Esophagus (tissue), 2 donors: ENCODE data around the gene UTP14C. TPM values are rescaled to one million over a fixed set of nuclear protein-coding genes. Genes with fewer than 3 reads are reported as not detected.
"Not testable (repeated sequence)": the region's sequence is repeated elsewhere in the genome, so short reads cannot be mapped to it uniquely, and the experiment has no call there.

Source experiments
- H3K27ac ChIP-seq, 2 donors: one replicate each; pipeline ENCODE4 v1.5.1; 2013; ENCODE audit warnings: low read depth in 2 of 2, mild to moderate bottlenecking in 2 of 2, inconsistent platforms in 1 of 2, low read length in 1 of 2, moderate library complexity in 1 of 2
- H3K27me3 ChIP-seq, 2 donors: one replicate each; pipeline ENCODE4 v1.6.1; 2013; ENCODE audit warnings: low read length in 2 of 2, control low read depth in 1 of 2, mild to moderate bottlenecking in 1 of 2; ENCODE audit not compliant: insufficient read depth in 2 of 2, control insufficient read depth in 1 of 2
- H3K36me3 ChIP-seq, 2 donors: one replicate each; pipeline ENCODE4 v1.6.1; 2013; ENCODE audit warnings: low read length in 1 of 2; ENCODE audit not compliant: control insufficient read depth in 2 of 2, insufficient read depth in 2 of 2
- H3K4me1 ChIP-seq, 2 donors: one replicate each; pipeline ENCODE4 v1.6.1; 2013; ENCODE audit warnings: low read length in 1 of 2; ENCODE audit not compliant: control insufficient read depth in 2 of 2, insufficient read depth in 2 of 2
- H3K4me3 ChIP-seq, 2 donors: one replicate each; pipeline ENCODE4 v1.5.1; 2013; ENCODE audit warnings: low read length in 2 of 2, mild to moderate bottlenecking in 2 of 2, low read depth in 1 of 2, moderate library complexity in 1 of 2
- H3K9me3 ChIP-seq, 2 donors: one replicate each; pipeline ENCODE4 v1.6.1; 2013; ENCODE audit warnings: mild to moderate bottlenecking in 2 of 2, low read depth in 1 of 2, low read length in 1 of 2, moderate library complexity in 1 of 2; ENCODE audit not compliant: control insufficient read depth in 2 of 2, insufficient read depth in 1 of 2
- WGBS, 2 donors: extraction: QIAGEN DNeasy Blood & Tissue Kit; methylation state at CpG; one replicate each; pipeline ENCODE4 v1.1.7; 2013; 5-methylcytosine and 5-hydroxymethylcytosine counted together
- polyA plus RNA-seq, 2 donors: library from polyadenylated mRNA; stranded (reverse); fragments of 200-250 nt; gene quantifications; one replicate each; pipeline ENCODE4 v1.2.3, GENCODE V29; 2013
- donor health status: healthy with polysubstance abuse.
- donor health status: Bipolar disorder and iron deficiency.

Gene UTP14C
- polyA plus RNA-seq, 2 donors = 1.7 to 3.1 TPM

- 76 to 81% methylated on average over 5 of the region's 5 CpGs for WGBS, 2 donors
Measured at GRCh38 chr13:52034616-52035226, 10.2 kb downstream of the UTP14C start.

GRCh38 chr13:52036037-52036436 is 11.5 kb downstream of the UTP14C start:
- H3K4me1 ChIP-seq = no peaks in the 10 kb centered on the region
- no peaks in the 10 kb centered on the region for H3K27me3 ChIP-seq
- WGBS, 2 donors = 81 to 88% methylated on average over 1 of the region's 1 CpG

More at GRCh38 chr13:52034616-52035226, 10.2 kb downstream of the UTP14C start:
- no peak overlapping the region for H3K4me3 ChIP-seq
- H3K27ac ChIP-seq = no peak overlapping the region
- H3K4me1 ChIP-seq = no peaks in the 10 kb centered on the region
- H3K36me3 ChIP-seq = no peaks in the 10 kb centered on the region
- no peaks in the 10 kb centered on the region for H3K9me3 ChIP-seq
- no peaks in the 10 kb centered on the region for H3K27me3 ChIP-seq

GRCh38 chr13:52043675-52044074 is 19.2 kb downstream of the UTP14C start:
- H3K4me3 ChIP-seq = no peak overlapping the region
- no peaks in the 10 kb centered on the region for H3K36me3 ChIP-seq
- no peaks in the 10 kb centered on the region for H3K27me3 ChIP-seq
- no peaks in the 10 kb centered on the region for H3K4me1 ChIP-seq
- WGBS, 2 donors = 95 to 97% methylated on average over 3 of the region's 3 CpGs
- H3K9me3 ChIP-seq = no peaks in the 10 kb centered on the region
- H3K27ac ChIP-seq = no peak overlapping the region

More at GRCh38 chr13:52036037-52036436, 11.5 kb downstream of the UTP14C start:
- Histone ChIP-seq H3K9me3 (no peaks in the 10 kb centered on the region), H3K36me3 (no peaks in the 10 kb centered on the region), H3K4me3 (no peak overlapping the region), H3K27ac (no peak overlapping the region)

- Histone ChIP-seq H3K27ac (no peak overlapping the region), H3K9me3 (no peaks in the 10 kb centered on the region), H3K4me3 (no peak overlapping the region), H3K4me1 (no peaks in the 10 kb centered on the region), H3K36me3 (no peaks in the 10 kb centered on the region), H3K27me3 (no peaks in the 10 kb centered on the region)
- WGBS, 2 donors = 90% methylated on average over 3 of the region's 3 CpGs
Measured at GRCh38 chr13:52047463-52047862, 23.0 kb downstream of the UTP14C start.

GRCh38 chr13:52048516-52048915 is 24.0 kb downstream of the UTP14C start:
- H3K4me3 ChIP-seq = no peak overlapping the region
- H3K27me3 ChIP-seq = no peaks in the 10 kb centered on the region
- no peaks in the 10 kb centered on the region for H3K36me3 ChIP-seq
- H3K4me1 ChIP-seq = no peaks in the 10 kb centered on the region
- 62 to 65% methylated on average over 2 of the region's 2 CpGs for WGBS, 2 donors
- H3K9me3 ChIP-seq = no peaks in the 10 kb centered on the region
- no peak overlapping the region for H3K27ac ChIP-seq

- 63 to 67% methylated on average over 7 of the region's 7 CpGs for WGBS, 2 donors
- Histone ChIP-seq H3K9me3 (no peaks in the 10 kb centered on the region), H3K4me1 (no peaks in the 10 kb centered on the region), H3K36me3 (no peaks in the 10 kb centered on the region), H3K27ac (no peak overlapping the region), H3K27me3 (no peaks in the 10 kb centered on the region), H3K4me3 (no peak overlapping the region)
Measured at GRCh38 chr13:52051400-52051799, 26.9 kb downstream of the UTP14C start.

- H3K4me1 ChIP-seq = no peaks in the 10 kb centered on the region
- no peak overlapping the region for H3K27ac ChIP-seq
- 69 to 72% methylated on average over 4 of the region's 4 CpGs for WGBS, 2 donors
- no peak overlapping the region for H3K4me3 ChIP-seq
- no peaks in the 10 kb centered on the region for H3K27me3 ChIP-seq
- H3K9me3 ChIP-seq = no peaks in the 10 kb centered on the region
- H3K36me3 ChIP-seq = no peaks in the 10 kb centered on the region
Measured at GRCh38 chr13:52053460-52053859, 29.0 kb downstream of the UTP14C start.

GRCh38 chr13:52061064-52061463 is 36.6 kb downstream of the UTP14C start:
- not testable (repeated sequence) for H3K27ac ChIP-seq, H3K9me3 ChIP-seq, H3K4me3 ChIP-seq, H3K4me1 ChIP-seq, H3K27me3 ChIP-seq, H3K36me3 ChIP-seq
- WGBS, 2 donors = 76 to 79% methylated on average over 3 of the region's 3 CpGs

GRCh38 chr13:52061587-52061986 is 37.1 kb downstream of the UTP14C start:
- no peak overlapping the region for H3K27ac ChIP-seq
- H3K4me3 ChIP-seq = no peak overlapping the region
- WGBS, 2 donors = 18 to 33% methylated on average over 3 of the region's 3 CpGs

GRCh38 chr13:52067237-52067636 is 42.7 kb downstream of the UTP14C start:
- Histone ChIP-seq H3K4me3 (no peak overlapping the region), H3K4me1 (no peaks in the 10 kb centered on the region), H3K9me3 (peaks cover 7 to 10% of the 10 kb centered on the region in 2 donors), H3K27ac (no peak overlapping the region), H3K36me3 (no peaks in the 10 kb centered on the region), H3K27me3 (no peaks in the 10 kb centered on the region)

More at GRCh38 chr13:52061587-52061986, 37.1 kb downstream of the UTP14C start:
- H3K9me3 ChIP-seq = peaks cover 0 to 2% of the 10 kb centered on the region in 2 donors
- H3K27me3 ChIP-seq = no peaks in the 10 kb centered on the region
- H3K36me3 ChIP-seq = no peaks in the 10 kb centered on the region
- no peaks in the 10 kb centered on the region for H3K4me1 ChIP-seq
